A549 (cell line): ENCODE results near the gene CHSY3. TPM values are rescaled to one million over a fixed set of nuclear protein-coding genes. Genes with fewer than 3 reads are reported as not detected.

Source experiments
- ATAC-seq, 2 experiments: fragments of 200-7000 bp in 1 of 2; fragments of >200 bp in 1 of 2; cut with Nextera tagmentation in 1 of 2; cut with Tn5 transposase in 1 of 2; 3 replicates each; pipeline versions ENCODE4 v1.8.0 to v1.9.1; 2018 to 2020; ENCODE audit warnings: mild to moderate bottlenecking in 1 of 2, moderate library complexity in 1 of 2
- CTCF ChIA-PET: fragments of 300-600 bp; sonication (Branson Sonifier 250); formaldehyde crosslinking; extraction: SDS; loops from one replicate; lab custom pipeline; 2021; ENCODE audit warnings: antibody characterized with exemption, inconsistent platforms; lab: Yijun Ruan, JAX
- POLR2A ChIA-PET: fragments of 350-600 bp; formaldehyde crosslinking; extraction: SDS; loops from one replicate; lab custom pipeline; 2021; ENCODE audit warnings: antibody characterized with exemption, inconsistent platforms; lab: Yijun Ruan, JAX
- DNase-seq, 2 experiments: peaks; one replicate each; pipeline versions ENCODE4 v3.0.0 to v3.0.0-alpha.2; 2011 to 2016; ENCODE audit warnings: low read depth in 1 of 2, low spot score in 1 of 2
- FAIRE-seq: peaks from 2 replicates; lab custom pipeline; 2011; peaks lifted over from hg19 to GRCh38; lab: Jason Lieb, UNC
- H3K27ac ChIP-seq, 2 experiments: fragments of >200 bp; sonication (Bioruptor Twin); formaldehyde crosslinking; 3 replicates each; pipeline ENCODE4 v1.5.1; 2016 to 2017
- H3K4me1 ChIP-seq: fragments of >200 bp; sonication (Bioruptor Twin); formaldehyde crosslinking; 3 replicates; pipeline ENCODE4 v1.6.1; 2016
- H3K4me2 ChIP-seq: fragments of >200 bp; sonication (Bioruptor Twin); formaldehyde crosslinking; 3 replicates; pipeline ENCODE4 v1.6.1; 2016
- H3K4me3 ChIP-seq: fragments of >200 bp; sonication (Bioruptor Twin); formaldehyde crosslinking; 3 replicates; pipeline ENCODE4 v1.5.1; 2016
- H3K9me3 ChIP-seq: fragments of >200 bp; sonication (Bioruptor Twin); formaldehyde crosslinking; 3 replicates; pipeline ENCODE4 v1.6.1; 2016
- CBX2 ChIP-seq: fragments of 200-600 bp; sonication (generic); IDR thresholded peaks from 2 replicates; pipeline ENCODE4 v1.6.1; 2016; ENCODE audit warnings: low read depth, mild to moderate bottlenecking, borderline replicate concordance
- EP300 ChIP-seq, 2 experiments: fragments of >200 bp; sonication (Bioruptor Twin); formaldehyde crosslinking; IDR thresholded peaks; 2 replicates in 1 of 2; 3 replicates in 1 of 2; pipeline ENCODE4 v1.6.1; 2016 to 2017
- ESRRA ChIP-seq: fragments of 150-350 bp; IDR thresholded peaks from 2 replicates; pipeline ENCODE4 v1.6.1; 2014; ENCODE audit warnings: mild to moderate bottlenecking, low read length, borderline replicate concordance
- FOXS1 ChIP-seq: fragments of 250-450 bp; sonication (Bioruptor Pico); IDR thresholded peaks from 2 replicates; pipeline ENCODE4 v1.5.0; 2020; ENCODE audit warnings: mild to moderate bottlenecking, moderate library complexity
- MAFK ChIP-seq: fragments of 450-650 bp; IDR thresholded peaks from 2 replicates; pipeline ENCODE4 v1.6.1; 2014; ENCODE audit not compliant: partially characterized antibody
- NPAS2 ChIP-seq: fragments of 250-450 bp; sonication (Bioruptor Pico); IDR thresholded peaks from 2 replicates; pipeline ENCODE4 v1.8.0; 2022; ENCODE audit warnings: mild to moderate bottlenecking, moderate library complexity, borderline replicate concordance
- PHF8 ChIP-seq: fragments of 200-600 bp; sonication (generic); IDR thresholded peaks from 2 replicates; pipeline ENCODE4 v1.6.1; 2016; ENCODE audit warnings: low read depth, mild to moderate bottlenecking, antibody characterized with exemption, moderate library complexity, borderline replicate concordance
- RARB ChIP-seq: fragments of 250-450 bp; sonication (Bioruptor Pico); IDR thresholded peaks from 2 replicates; pipeline ENCODE4 v1.8.0; 2021; ENCODE audit warnings: mild to moderate bottlenecking, moderate library complexity
- RCOR1 ChIP-seq: fragments of 150-350 bp; IDR thresholded peaks from 2 replicates; pipeline ENCODE4 v1.6.1; 2014; ENCODE audit warnings: antibody characterized with exemption, low read length, low read depth
- RNF2 ChIP-seq: fragments of 200-600 bp; sonication (generic); IDR thresholded peaks from 2 replicates; pipeline ENCODE4 v1.6.1; 2016; ENCODE audit warnings: low read depth, mild to moderate bottlenecking, antibody characterized with exemption, moderate library complexity, borderline replicate concordance
- SMC3 ChIP-seq: fragments of >200 bp; sonication (Bioruptor Twin); formaldehyde crosslinking; IDR thresholded peaks from 3 replicates; pipeline ENCODE4 v1.6.1; 2018; ENCODE audit warnings: inconsistent platforms
- ZFP36 ChIP-seq: fragments of 450-650 bp; IDR thresholded peaks from 2 replicates; pipeline ENCODE4 v1.6.1; 2014; ENCODE audit warnings: borderline replicate concordance; ENCODE audit not compliant: partially characterized antibody
- WGBS: methylation state at CpG from one replicate; pipeline ENCODE4 v1.1.6; 2017; ENCODE audit errors: missing lambda C conversion rate; 5-methylcytosine and 5-hydroxymethylcytosine counted together
- polyA plus RNA-seq, 4 experiments: library from polyadenylated mRNA; depleted of rRNA in 3 of 4; stranded (reverse); fragments of >200 nt; fragmentation: RNase III in 1 of 4; extraction: RNeasy Plus Mini Kit Qiagen cat#74134 plus additional on column Dnase treatment in 1 of 4; gene quantifications; 2 replicates in 3 of 4; 3 replicates in 1 of 4; pipeline ENCODE4 v1.2.3, GENCODE V29; 2011 to 2017
- TF ChIP-seq, protein P1 (sequence below): fragments of 250-450 bp; sonication (Bioruptor Pico); IDR thresholded peaks from 2 replicates; pipeline ENCODE4 v1.5.0; 2021; ENCODE audit warnings: mild to moderate bottlenecking, moderate library complexity, borderline replicate concordance
- TF ChIP-seq, protein P2 (sequence below): IDR thresholded peaks from 2 replicates; pipeline ENCODE4 v1.6.1; 2012
- TF ChIP-seq, protein P3 (sequence below): fragments of 200-600 bp; sonication (generic); IDR thresholded peaks from 2 replicates; pipeline ENCODE4 v1.6.1; 2016; ENCODE audit warnings: antibody characterized with exemption, mild to moderate bottlenecking, moderate library complexity
- TF ChIP-seq, protein P4 (sequence below): IDR thresholded peaks from 2 replicates; pipeline ENCODE4 v1.6.1; 2012; ENCODE audit warnings: low read depth, borderline replicate concordance

Gene CHSY3
- polyA plus RNA-seq, 2 of the 4 experiments (the other 2 are of a cell fraction): 0.06 to 0.12 TPM

DNA sequence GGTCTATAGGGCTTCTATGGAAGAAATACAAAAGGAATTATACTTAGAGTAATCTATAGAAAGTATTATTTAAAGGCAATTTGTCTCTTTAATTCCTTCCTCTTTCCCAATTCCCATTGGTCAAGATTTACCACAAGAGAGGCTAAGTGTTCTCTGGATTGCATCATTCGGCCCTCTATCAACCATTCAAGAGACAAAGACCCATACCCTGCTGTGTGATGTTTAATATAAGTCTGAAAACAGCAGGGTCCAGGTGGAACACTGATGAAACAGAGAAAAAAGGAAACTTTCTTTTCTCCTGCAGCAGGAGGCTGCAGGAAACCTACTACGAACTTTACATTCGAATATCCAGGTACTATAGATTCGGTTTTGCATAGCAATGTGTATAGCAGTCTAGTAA is 323.4 kb downstream of the CHSY3 start:
- DNase-seq: no peak
- Histone ChIP-seq H3K27ac (no peak overlapping the region), H3K4me3 (no peak overlapping the region), H3K9me3 (no peaks in the 10 kb centered on the region)
- ChIA-PET POLR2A (no interaction called here), CTCF (no interaction called here)
- TF ChIP-seq MAFK (no peak), EP300 (IDR thresholded peaks at IDR 0.05) (no peak), NPAS2 (CRISPR knock-in tag) (no peak), SMC3 (no peak), PHF8 (no peak), RNF2 (no peak), CBX2 (no peak), RCOR1 (no peak), RARB (CRISPR knock-in tag) (no peak), ZFP36 (no peak), FOXS1 (CRISPR knock-in tag) (no peak), ESRRA (no peak)
- TF ChIP-seq, protein P1, sequence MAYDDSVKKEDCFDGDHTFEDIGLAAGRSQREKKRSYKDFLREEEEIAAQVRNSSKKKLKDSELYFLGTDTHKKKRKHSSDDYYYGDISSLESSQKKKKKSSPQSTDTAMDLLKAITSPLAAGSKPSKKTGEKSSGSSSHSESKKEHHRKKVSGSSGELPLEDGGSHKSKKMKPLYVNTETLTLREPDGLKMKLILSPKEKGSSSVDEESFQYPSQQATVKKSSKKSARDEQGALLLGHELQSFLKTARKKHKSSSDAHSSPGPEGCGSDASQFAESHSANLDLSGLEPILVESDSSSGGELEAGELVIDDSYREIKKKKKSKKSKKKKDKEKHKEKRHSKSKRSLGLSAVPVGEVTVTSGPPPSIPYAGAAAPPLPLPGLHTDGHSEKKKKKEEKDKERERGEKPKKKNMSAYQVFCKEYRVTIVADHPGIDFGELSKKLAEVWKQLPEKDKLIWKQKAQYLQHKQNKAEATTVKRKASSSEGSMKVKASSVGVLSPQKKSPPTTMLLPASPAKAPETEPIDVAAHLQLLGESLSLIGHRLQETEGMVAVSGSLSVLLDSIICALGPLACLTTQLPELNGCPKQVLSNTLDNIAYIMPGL (CRISPR knock-in tag): no peak
- TF ChIP-seq, protein P2, sequence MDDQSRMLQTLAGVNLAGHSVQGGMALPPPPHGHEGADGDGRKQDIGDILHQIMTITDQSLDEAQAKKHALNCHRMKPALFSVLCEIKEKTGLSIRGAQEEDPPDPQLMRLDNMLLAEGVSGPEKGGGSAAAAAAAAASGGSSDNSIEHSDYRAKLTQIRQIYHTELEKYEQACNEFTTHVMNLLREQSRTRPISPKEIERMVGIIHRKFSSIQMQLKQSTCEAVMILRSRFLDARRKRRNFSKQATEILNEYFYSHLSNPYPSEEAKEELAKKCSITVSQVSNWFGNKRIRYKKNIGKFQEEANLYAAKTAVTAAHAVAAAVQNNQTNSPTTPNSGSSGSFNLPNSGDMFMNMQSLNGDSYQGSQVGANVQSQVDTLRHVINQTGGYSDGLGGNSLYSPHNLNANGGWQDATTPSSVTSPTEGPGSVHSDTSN: no peak
- TF ChIP-seq, protein P3, sequence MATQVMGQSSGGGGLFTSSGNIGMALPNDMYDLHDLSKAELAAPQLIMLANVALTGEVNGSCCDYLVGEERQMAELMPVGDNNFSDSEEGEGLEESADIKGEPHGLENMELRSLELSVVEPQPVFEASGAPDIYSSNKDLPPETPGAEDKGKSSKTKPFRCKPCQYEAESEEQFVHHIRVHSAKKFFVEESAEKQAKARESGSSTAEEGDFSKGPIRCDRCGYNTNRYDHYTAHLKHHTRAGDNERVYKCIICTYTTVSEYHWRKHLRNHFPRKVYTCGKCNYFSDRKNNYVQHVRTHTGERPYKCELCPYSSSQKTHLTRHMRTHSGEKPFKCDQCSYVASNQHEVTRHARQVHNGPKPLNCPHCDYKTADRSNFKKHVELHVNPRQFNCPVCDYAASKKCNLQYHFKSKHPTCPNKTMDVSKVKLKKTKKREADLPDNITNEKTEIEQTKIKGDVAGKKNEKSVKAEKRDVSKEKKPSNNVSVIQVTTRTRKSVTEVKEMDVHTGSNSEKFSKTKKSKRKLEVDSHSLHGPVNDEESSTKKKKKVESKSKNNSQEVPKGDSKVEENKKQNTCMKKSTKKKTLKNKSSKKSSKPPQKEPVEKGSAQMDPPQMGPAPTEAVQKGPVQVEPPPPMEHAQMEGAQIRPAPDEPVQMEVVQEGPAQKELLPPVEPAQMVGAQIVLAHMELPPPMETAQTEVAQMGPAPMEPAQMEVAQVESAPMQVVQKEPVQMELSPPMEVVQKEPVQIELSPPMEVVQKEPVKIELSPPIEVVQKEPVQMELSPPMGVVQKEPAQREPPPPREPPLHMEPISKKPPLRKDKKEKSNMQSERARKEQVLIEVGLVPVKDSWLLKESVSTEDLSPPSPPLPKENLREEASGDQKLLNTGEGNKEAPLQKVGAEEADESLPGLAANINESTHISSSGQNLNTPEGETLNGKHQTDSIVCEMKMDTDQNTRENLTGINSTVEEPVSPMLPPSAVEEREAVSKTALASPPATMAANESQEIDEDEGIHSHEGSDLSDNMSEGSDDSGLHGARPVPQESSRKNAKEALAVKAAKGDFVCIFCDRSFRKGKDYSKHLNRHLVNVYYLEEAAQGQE: no peak
- TF ChIP-seq, all 56 proteins: peak for 0
- FAIRE-seq: peak; percentile 7
- no peak for ATAC-seq
- Histone ChIP-seq H3K4me2 (no peak overlapping the region), H3K4me1 (no peaks in the 10 kb centered on the region)
- 32% methylated on average over 4 of the region's 4 CpGs for WGBS

DNA sequence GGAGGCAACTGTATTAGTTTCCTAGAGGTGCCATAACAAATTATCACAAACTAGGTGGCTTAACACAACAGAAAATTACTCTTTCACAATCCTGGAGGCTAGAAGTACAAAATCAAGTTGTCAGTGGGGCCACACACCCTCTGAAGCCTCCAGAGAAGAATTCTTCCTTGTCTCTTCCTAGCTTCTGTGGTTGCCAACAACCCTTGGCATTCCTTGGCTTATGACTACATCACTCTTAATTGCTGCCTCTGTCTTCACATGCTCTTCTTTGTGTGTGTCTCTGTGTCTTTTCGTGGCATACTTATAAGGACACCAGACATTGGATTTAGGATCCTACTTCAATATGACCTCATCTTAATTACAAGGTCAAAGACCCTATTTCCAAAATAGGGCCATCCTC is 327.5 kb downstream of the CHSY3 start:
- Histone ChIP-seq H3K9me3 (no peaks in the 10 kb centered on the region), H3K27ac (no peak overlapping the region), H3K4me3 (no peak overlapping the region), H3K4me2 (no peak overlapping the region), H3K4me1 (no peaks in the 10 kb centered on the region)
- no peak for DNase-seq
- ChIA-PET POLR2A (no interaction called here), CTCF (no interaction called here)
- 4% methylated on average over 1 of the region's 1 CpG for WGBS
- no peak for FAIRE-seq
- no peak for ATAC-seq
- TF ChIP-seq, protein P4, sequence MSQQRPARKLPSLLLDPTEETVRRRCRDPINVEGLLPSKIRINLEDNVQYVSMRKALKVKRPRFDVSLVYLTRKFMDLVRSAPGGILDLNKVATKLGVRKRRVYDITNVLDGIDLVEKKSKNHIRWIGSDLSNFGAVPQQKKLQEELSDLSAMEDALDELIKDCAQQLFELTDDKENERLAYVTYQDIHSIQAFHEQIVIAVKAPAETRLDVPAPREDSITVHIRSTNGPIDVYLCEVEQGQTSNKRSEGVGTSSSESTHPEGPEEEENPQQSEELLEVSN: no peak
- no peak for TF ChIP-seq PHF8
